OCI-LY1 (cell line): ENCODE measurements around the gene PYGB.

ENCODE experiments used
- EZH2 ChIP-seq: fragments of 200-600 bp; sonication (generic), shearing (Covaris generic); IDR thresholded peaks from 2 replicates; pipeline ENCODE4 v1.8.0; 2017; ENCODE audit warnings: borderline replicate concordance, mixed run types, mild to moderate bottlenecking, antibody characterized with exemption, low read length, moderate library complexity, mixed read lengths
- TF ChIP-seq, protein P1 (sequence below): fragments of 200-600 bp; sonication (generic), shearing (Covaris generic); IDR thresholded peaks from 2 replicates; pipeline ENCODE4 v1.5.1; 2017; ENCODE audit warnings: mild to moderate bottlenecking, antibody characterized with exemption, low read length, moderate library complexity, mixed read lengths

DNA sequence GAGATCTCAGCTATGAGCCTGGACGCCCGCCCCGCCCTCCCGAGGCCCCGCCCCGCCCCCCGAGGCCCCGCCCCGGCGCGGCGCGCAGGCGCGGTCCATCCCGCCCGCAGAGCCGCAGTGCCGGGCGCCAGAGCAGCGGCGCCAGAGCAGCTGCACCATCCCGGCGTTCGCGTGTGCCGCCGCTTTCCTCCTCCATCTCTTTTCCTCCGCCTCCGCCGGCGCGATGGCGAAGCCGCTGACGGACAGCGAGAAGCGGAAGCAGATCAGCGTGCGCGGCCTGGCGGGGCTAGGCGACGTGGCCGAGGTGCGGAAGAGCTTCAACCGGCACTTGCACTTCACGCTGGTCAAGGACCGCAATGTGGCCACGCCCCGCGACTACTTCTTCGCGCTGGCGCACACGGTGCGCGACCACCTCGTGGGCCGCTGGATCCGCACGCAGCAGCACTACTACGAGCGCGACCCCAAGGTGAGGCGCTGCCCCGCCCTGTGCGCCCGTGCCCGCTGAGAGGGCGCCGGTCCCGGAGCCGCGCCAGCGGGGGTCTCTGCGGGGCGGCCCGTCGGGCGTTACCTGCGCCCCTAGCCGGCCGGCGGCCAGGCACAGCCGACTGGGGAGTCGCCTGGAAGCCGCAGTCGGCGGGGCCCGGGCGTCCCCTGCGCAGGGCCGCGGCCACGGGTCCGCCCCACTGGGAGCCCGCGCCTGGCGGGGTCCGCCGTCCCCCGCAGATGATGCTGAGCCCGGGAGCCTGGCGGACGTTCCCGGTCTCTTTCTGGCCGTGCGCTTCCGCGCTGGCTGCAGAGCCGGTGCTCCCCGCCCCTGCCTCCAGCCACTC, at the start of gene PYGB:
- TF ChIP-seq, protein P1, sequence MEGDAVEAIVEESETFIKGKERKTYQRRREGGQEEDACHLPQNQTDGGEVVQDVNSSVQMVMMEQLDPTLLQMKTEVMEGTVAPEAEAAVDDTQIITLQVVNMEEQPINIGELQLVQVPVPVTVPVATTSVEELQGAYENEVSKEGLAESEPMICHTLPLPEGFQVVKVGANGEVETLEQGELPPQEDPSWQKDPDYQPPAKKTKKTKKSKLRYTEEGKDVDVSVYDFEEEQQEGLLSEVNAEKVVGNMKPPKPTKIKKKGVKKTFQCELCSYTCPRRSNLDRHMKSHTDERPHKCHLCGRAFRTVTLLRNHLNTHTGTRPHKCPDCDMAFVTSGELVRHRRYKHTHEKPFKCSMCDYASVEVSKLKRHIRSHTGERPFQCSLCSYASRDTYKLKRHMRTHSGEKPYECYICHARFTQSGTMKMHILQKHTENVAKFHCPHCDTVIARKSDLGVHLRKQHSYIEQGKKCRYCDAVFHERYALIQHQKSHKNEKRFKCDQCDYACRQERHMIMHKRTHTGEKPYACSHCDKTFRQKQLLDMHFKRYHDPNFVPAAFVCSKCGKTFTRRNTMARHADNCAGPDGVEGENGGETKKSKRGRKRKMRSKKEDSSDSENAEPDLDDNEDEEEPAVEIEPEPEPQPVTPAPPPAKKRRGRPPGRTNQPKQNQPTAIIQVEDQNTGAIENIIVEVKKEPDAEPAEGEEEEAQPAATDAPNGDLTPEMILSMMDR = no peak
- no peak for TF ChIP-seq EZH2
